ENCODE results near the gene RNF144A. TPM values are rescaled to one million over a fixed set of nuclear protein-coding genes. Genes with fewer than 3 reads are reported as not detected.

RNF144A gene
- total RNA-seq, 1 experiment from 2014 or later: 13.6 TPM

DNA sequence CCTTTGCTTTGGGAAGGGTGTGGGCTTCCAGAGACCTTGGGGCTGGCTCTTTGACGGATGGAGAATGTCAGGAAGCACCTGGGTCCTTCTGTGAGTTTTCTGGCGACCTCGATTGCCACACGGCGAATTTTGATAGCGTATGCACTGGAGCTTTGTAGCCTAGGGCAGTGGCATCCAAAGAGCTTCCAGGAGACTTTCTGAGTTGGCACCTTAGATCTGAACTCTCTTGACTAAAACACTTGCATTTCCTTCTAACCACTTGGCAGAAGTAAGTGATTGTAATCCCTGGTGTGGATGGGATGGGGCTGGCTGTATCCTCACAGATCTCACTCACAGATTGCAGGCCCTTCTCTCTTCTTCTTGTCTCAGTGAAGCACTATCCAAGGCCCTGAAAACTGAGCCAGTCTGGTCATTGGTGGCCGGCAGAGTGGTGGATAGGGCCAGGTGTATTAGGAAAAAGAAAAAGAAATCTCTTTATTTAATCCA is 7.8 kb downstream of the RNF144A start:
- Mint-ChIP-seq H3K4me1 (peaks cover 39% of the 10 kb centered on the region), H3K9me3 (peaks cover 7% of the 10 kb centered on the region), H3K36me3 (peaks cover 7% of the 10 kb centered on the region), H3K4me3 (no peak overlapping the region), H3K27ac (no peak overlapping the region), H3K27me3 (ENCODE audit: low read depth) (no peaks in the 10 kb centered on the region)
- ATAC-seq: no peak
- CTCF ChIA-PET: no interaction called here
- DNase-seq (ENCODE audit: low spot score): no peak
- POLR2A ChIA-PET: no interaction called here
- TF ChIP-seq SOX15 (CRISPR knock-in tag; IDR thresholded peaks at IDR 0.05) (no peak), SMAD3 (CRISPR knock-in tag; IDR thresholded peaks at IDR 0.05; ENCODE audit: borderline replicate concordance) (no peak), CREB1 (CRISPR knock-in tag; IDR thresholded peaks at IDR 0.05) (no peak), TEAD1 (CRISPR knock-in tag; IDR thresholded peaks at IDR 0.05) (no peak), ZNF138 (CRISPR knock-in tag; conservative IDR thresholded peaks at IDR 0.05) (no peak), ATF2 (CRISPR knock-in tag; IDR thresholded peaks at IDR 0.05; ENCODE audit: borderline replicate concordance, low read depth) (no peak), ZBTB21 (CRISPR knock-in tag; IDR thresholded peaks at IDR 0.05; ENCODE audit: borderline replicate concordance) (no peak), IRF1 (CRISPR knock-in tag; IDR thresholded peaks at IDR 0.05) (no peak)
- TF ChIP-seq, protein P1, sequence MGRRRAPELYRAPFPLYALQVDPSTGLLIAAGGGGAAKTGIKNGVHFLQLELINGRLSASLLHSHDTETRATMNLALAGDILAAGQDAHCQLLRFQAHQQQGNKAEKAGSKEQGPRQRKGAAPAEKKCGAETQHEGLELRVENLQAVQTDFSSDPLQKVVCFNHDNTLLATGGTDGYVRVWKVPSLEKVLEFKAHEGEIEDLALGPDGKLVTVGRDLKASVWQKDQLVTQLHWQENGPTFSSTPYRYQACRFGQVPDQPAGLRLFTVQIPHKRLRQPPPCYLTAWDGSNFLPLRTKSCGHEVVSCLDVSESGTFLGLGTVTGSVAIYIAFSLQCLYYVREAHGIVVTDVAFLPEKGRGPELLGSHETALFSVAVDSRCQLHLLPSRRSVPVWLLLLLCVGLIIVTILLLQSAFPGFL (CRISPR knock-in tag; IDR thresholded peaks at IDR 0.05; ENCODE audit: borderline replicate concordance): no peak

DNA sequence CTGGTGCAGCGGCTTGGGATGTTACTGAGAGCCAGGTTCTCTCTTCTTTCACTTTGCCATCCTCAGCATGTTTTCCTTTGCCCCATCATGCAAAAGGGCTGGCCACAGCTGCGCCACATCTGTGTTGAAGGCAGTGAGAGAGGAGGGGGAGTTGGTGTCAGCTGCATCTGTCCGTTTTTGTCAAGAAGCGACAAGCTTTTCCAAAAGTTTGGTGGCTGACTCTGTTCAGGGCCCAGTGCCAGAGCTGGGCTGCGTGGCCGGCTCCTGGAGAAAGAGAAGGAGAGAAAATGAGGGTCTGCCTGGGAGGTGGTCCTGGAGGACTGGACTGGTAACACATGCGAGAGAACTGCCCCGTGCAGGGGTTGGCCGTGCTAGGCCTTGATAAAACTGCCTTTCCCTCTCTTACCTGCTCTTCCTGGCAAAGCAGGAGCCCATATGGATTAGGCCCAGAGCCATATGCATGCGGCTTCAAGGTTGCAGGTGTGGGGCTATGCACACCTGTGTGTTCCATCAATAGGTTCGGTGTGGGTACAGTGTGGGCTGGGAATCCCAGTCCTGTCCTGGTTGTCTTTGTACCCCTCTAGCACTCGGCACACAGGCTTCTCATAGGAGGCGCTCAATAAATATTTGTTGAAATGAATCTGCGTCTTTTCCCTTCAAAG is 9.0 kb downstream of the RNF144A start:
- H3K27me3 Mint-ChIP-seq (ENCODE audit: low read depth): no peaks in the 10 kb centered on the region
- peaks cover 34% of the 10 kb centered on the region for H3K4me1 Mint-ChIP-seq
- no peak for TF ChIP-seq TEAD4 (CRISPR knock-in tag; IDR thresholded peaks at IDR 0.05)
- ChIA-PET POLR2A (no interaction called here), CTCF (no interaction called here)
- ATAC-seq (no peak), DNase-seq (ENCODE audit: low spot score) (no peak)
- no peak overlapping the region for H3K4me3 Mint-ChIP-seq
- H3K9me3 Mint-ChIP-seq: peaks cover 7% of the 10 kb centered on the region
- peaks cover 7% of the 10 kb centered on the region for H3K36me3 Mint-ChIP-seq
- H3K27ac Mint-ChIP-seq: no peak overlapping the region

DNA sequence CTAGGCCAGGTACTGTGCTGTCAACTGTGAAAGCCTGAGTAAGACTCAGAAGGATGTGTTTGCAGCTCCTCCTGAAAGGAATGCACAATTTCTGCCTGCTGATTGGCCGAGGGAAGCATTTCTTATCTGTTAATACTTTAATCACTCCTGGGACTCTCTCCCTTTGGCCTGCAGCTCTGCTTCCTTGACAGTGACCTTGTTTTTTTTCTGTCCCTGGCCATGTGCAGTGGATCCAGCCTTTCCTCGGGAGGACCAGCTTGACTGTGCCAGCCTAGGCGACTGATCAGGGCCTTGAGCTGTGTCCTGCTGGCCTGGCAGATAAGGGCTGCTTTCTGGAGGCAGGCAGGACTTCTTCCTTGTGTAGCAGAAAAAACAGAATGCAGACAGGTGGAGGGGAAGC is 10.0 kb downstream of the RNF144A start:
- CTCF ChIA-PET: interaction anchor here (1.0 kb wide), 1 partner anchor 10 kb away, joined by 3 read pairs; no protein-coding TSS in a partner anchor
- no peak for ATAC-seq
- Mint-ChIP-seq H3K4me1 (peaks cover 38% of the 10 kb centered on the region), H3K4me3 (no peak overlapping the region), H3K9me3 (peaks cover 14% of the 10 kb centered on the region), H3K36me3 (peaks cover 7% of the 10 kb centered on the region), H3K27me3 (ENCODE audit: low read depth) (no peaks in the 10 kb centered on the region), H3K27ac (no peak overlapping the region)
- POLR2A ChIA-PET: no interaction called here
- TF ChIP-seq NR3C1 (CRISPR knock-in tag; conservative IDR thresholded peaks at IDR 0.05; ENCODE audit: low read depth): no peak
- DNase-seq (ENCODE audit: low spot score): no peak

DNA sequence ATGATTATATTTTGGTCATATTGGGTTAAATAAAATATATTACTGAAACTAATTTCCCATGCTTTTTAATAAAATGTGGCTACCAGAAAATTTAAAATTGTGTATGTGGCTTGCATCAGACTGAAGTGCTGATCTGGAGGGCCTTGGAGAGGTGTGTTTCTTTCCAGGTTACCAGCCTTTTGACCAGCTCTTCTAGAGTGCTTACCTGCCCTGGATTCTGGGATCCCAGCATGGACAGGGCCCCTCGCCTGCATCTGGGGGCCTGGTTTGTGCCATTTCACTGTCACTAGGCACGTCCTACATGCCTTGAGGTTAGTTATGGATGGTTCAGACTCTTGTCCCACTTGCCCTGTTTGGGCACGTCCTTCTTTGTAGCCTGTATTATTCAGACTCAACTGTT is 10.5 kb downstream of the RNF144A start:
- Mint-ChIP-seq H3K9me3 (peaks cover 15% of the 10 kb centered on the region), H3K27me3 (ENCODE audit: low read depth) (no peaks in the 10 kb centered on the region), H3K36me3 (peaks cover 7% of the 10 kb centered on the region), H3K4me1 (peaks cover 38% of the 10 kb centered on the region), H3K27ac (no peak overlapping the region), H3K4me3 (no peak overlapping the region)
- ATAC-seq: no peak
- DNase-seq (ENCODE audit: low spot score): no peak
- ChIA-PET POLR2A (no interaction called here), CTCF (interaction anchor here (1.0 kb wide), 1 partner anchor 11 kb away, joined by 3 read pairs; no protein-coding TSS in a partner anchor)
- TF ChIP-seq KAT7 (CRISPR knock-in tag; IDR thresholded peaks at IDR 0.05; ENCODE audit: borderline replicate concordance): no peak

GRCh38 chr2:6928452-6928851 is 11.2 kb downstream of the RNF144A start:
- peaks cover 7% of the 10 kb centered on the region for H3K36me3 Mint-ChIP-seq
- H3K27me3 Mint-ChIP-seq (ENCODE audit: low read depth): no peaks in the 10 kb centered on the region
- H3K4me3 Mint-ChIP-seq: no peak overlapping the region
- peaks cover 15% of the 10 kb centered on the region for H3K9me3 Mint-ChIP-seq
- ATAC-seq (no peak), DNase-seq (ENCODE audit: low spot score) (no peak)
- H3K27ac Mint-ChIP-seq: no peak overlapping the region
- ChIA-PET CTCF (interaction anchor here (1.3 kb wide), 1 partner anchor 12 kb away, joined by 3 read pairs; no protein-coding TSS in a partner anchor), POLR2A (no interaction called here)
- peaks cover 38% of the 10 kb centered on the region for H3K4me1 Mint-ChIP-seq
- TF ChIP-seq CBFB (CRISPR knock-in tag; IDR thresholded peaks at IDR 0.05; ENCODE audit: low read depth) (no peak), EMX1 (CRISPR knock-in tag; IDR thresholded peaks at IDR 0.05) (no peak), SOX15 (CRISPR knock-in tag; IDR thresholded peaks at IDR 0.05) (no peak), NR2C2 (CRISPR knock-in tag; IDR thresholded peaks at IDR 0.05) (no peak), ZNF416 (CRISPR knock-in tag; IDR thresholded peaks at IDR 0.05) (no peak), CREB1 (CRISPR knock-in tag; IDR thresholded peaks at IDR 0.05) (no peak), JAZF1 (CRISPR knock-in tag; IDR thresholded peaks at IDR 0.05) (no peak), KAT7 (CRISPR knock-in tag; IDR thresholded peaks at IDR 0.05; ENCODE audit: borderline replicate concordance) (no peak)
- TF ChIP-seq, protein P2, sequence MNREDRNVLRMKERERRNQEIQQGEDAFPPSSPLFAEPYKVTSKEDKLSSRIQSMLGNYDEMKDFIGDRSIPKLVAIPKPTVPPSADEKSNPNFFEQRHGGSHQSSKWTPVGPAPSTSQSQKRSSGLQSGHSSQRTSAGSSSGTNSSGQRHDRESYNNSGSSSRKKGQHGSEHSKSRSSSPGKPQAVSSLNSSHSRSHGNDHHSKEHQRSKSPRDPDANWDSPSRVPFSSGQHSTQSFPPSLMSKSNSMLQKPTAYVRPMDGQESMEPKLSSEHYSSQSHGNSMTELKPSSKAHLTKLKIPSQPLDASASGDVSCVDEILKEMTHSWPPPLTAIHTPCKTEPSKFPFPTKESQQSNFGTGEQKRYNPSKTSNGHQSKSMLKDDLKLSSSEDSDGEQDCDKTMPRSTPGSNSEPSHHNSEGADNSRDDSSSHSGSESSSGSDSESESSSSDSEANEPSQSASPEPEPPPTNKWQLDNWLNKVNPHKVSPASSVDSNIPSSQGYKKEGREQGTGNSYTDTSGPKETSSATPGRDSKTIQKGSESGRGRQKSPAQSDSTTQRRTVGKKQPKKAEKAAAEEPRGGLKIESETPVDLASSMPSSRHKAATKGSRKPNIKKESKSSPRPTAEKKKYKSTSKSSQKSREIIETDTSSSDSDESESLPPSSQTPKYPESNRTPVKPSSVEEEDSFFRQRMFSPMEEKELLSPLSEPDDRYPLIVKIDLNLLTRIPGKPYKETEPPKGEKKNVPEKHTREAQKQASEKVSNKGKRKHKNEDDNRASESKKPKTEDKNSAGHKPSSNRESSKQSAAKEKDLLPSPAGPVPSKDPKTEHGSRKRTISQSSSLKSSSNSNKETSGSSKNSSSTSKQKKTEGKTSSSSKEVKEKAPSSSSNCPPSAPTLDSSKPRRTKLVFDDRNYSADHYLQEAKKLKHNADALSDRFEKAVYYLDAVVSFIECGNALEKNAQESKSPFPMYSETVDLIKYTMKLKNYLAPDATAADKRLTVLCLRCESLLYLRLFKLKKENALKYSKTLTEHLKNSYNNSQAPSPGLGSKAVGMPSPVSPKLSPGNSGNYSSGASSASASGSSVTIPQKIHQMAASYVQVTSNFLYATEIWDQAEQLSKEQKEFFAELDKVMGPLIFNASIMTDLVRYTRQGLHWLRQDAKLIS (CRISPR knock-in tag; IDR thresholded peaks at IDR 0.05; ENCODE audit: borderline replicate concordance): no peak
